ENCODE data around the gene SDHC.

GRCh38 chr1:161407451-161407985, 93.3 kb downstream of the SDHC start:
- TF ChIP-seq, protein P1, sequence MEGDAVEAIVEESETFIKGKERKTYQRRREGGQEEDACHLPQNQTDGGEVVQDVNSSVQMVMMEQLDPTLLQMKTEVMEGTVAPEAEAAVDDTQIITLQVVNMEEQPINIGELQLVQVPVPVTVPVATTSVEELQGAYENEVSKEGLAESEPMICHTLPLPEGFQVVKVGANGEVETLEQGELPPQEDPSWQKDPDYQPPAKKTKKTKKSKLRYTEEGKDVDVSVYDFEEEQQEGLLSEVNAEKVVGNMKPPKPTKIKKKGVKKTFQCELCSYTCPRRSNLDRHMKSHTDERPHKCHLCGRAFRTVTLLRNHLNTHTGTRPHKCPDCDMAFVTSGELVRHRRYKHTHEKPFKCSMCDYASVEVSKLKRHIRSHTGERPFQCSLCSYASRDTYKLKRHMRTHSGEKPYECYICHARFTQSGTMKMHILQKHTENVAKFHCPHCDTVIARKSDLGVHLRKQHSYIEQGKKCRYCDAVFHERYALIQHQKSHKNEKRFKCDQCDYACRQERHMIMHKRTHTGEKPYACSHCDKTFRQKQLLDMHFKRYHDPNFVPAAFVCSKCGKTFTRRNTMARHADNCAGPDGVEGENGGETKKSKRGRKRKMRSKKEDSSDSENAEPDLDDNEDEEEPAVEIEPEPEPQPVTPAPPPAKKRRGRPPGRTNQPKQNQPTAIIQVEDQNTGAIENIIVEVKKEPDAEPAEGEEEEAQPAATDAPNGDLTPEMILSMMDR (conservative IDR thresholded peaks at IDR 0.05) = no peak
- TF ChIP-seq ZFX (IDR thresholded peaks at IDR 0.05) = no peak

Data from C4-2B (cell line).